Upper lobe of left lung (tissue), 6 donors: Measurements from ENCODE around the gene KMT2B. TPM values are rescaled to one million over a fixed set of nuclear protein-coding genes. Genes with fewer than 3 reads are reported as not detected.

Source experiments
- ATAC-seq, 2 donors: fragments of 200-7000 bp; cut with Tn5 transposase; one replicate each; pipeline ENCODE4 v1.9.1; 2022; ENCODE audit warnings: mild to moderate bottlenecking in 2 of 2, moderate library complexity in 2 of 2; ENCODE audit not compliant: low FRiP score in 2 of 2
- DNase-seq, 2 donors: peaks; one replicate each; pipeline ENCODE4 v3.0.0-alpha.2; 2019 to 2020
- H3K27ac ChIP-seq, 4 donors: fragments of 200-600 bp; sonication (generic); one replicate each; pipeline ENCODE4 v1.5.1; 2016 to 2019
- H3K27me3 ChIP-seq, 4 donors: fragments of 200-600 bp; sonication (generic); one replicate each; pipeline ENCODE4 v1.5.1; 2017 to 2019
- H3K36me3 ChIP-seq, 4 donors: fragments of 200-600 bp; sonication (generic); one replicate each; pipeline ENCODE4 v1.5.1; 2016 to 2019
- H3K4me1 ChIP-seq, 4 donors: fragments of 200-600 bp; sonication (generic); one replicate each; pipeline ENCODE4 v1.5.1; 2018 to 2019
- H3K4me3 ChIP-seq, 4 donors: fragments of 200-600 bp; sonication (generic); one replicate each; pipeline ENCODE4 v1.5.1; 2017 to 2019; ENCODE audit warnings: mild to moderate bottlenecking in 2 of 4, moderate library complexity in 1 of 4
- H3K9me3 ChIP-seq, 4 donors: fragments of 200-600 bp; sonication (generic); one replicate each; pipeline ENCODE4 v1.5.1; 2018 to 2019
- EP300 ChIP-seq, 4 donors: sonication (generic); formaldehyde crosslinking; IDR thresholded peaks; one replicate each; pipeline ENCODE4 v1.5.1; 2017; ENCODE audit warnings: antibody characterized with exemption in 4 of 4, control low read depth in 2 of 4
- POLR2A ChIP-seq, 4 donors: fragments of 450-650 bp; IDR thresholded peaks; one replicate each; pipeline ENCODE4 v1.5.1; 2016 to 2017; ENCODE audit warnings: antibody characterized with exemption in 4 of 4, mild to moderate bottlenecking in 2 of 4
- POLR2AphosphoS5 ChIP-seq, 2 donors: sonication (generic); formaldehyde crosslinking; IDR thresholded peaks; one replicate each; pipeline ENCODE4 v1.5.1; 2017; ENCODE audit warnings: antibody characterized with exemption in 2 of 2
- WGBS, 2 donors: methylation state at CpG; one replicate each; pipeline ENCODE4 v1.1.5; 2017 to 2018; 5-methylcytosine and 5-hydroxymethylcytosine counted together
- total RNA-seq, 6 donors: library from RNA; depleted of rRNA in 4 of 6; stranded (reverse); fragments of >200 nt in 4 of 6; gene quantifications; one replicate each; pipeline versions ENCODE4 v1.1.0 to v1.2.1, GENCODE V29; 2016 to 2021
- TF ChIP-seq, protein P1 (sequence below), 6 experiments: fragments of 450-650 bp in 4 of 6; fragments of 200-600 bp in 2 of 6; sonication (generic) in 2 of 6; IDR thresholded peaks; one replicate each; pipeline ENCODE4 v1.5.1; 2016 to 2019; ENCODE audit warnings: antibody characterized with exemption in 6 of 6
- donor health status: DM: no; HTN: no; CAD: no; lungs with moderate emphysema.
- donor health status: DM: no; HTN: yes; CAD: no; lungs with severe emphysema.

Gene KMT2B
- 10 to 100 TPM; 23.3 to 70.2 (median 37.3) TPM for total RNA-seq

GRCh38 chr19:35717665-35718344 is at the start of gene KMT2B:
Gene KMT2B (plus strand): TSS chr19:35718003. CDS start chr19:35718019, 16 bp downstream.
- TF ChIP-seq, protein P1, sequence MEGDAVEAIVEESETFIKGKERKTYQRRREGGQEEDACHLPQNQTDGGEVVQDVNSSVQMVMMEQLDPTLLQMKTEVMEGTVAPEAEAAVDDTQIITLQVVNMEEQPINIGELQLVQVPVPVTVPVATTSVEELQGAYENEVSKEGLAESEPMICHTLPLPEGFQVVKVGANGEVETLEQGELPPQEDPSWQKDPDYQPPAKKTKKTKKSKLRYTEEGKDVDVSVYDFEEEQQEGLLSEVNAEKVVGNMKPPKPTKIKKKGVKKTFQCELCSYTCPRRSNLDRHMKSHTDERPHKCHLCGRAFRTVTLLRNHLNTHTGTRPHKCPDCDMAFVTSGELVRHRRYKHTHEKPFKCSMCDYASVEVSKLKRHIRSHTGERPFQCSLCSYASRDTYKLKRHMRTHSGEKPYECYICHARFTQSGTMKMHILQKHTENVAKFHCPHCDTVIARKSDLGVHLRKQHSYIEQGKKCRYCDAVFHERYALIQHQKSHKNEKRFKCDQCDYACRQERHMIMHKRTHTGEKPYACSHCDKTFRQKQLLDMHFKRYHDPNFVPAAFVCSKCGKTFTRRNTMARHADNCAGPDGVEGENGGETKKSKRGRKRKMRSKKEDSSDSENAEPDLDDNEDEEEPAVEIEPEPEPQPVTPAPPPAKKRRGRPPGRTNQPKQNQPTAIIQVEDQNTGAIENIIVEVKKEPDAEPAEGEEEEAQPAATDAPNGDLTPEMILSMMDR (IDR thresholded peaks at IDR 0.05): no peak
- TF ChIP-seq POLR2A (IDR thresholded peaks at IDR 0.05) (no peak), EP300 (IDR thresholded peaks at IDR 0.05) (no peak), POLR2AphosphoS5 (IDR thresholded peaks at IDR 0.05) (peak; percentile 5 to 26)
- H3K36me3 ChIP-seq: peaks cover 8 to 32% (median 26%) of the 10 kb centered on the region in 4 donors
- no peaks in the 10 kb centered on the region for H3K27me3 ChIP-seq
- peak within 1 kb of the TSS; percentile 64 to 99 (median 90) for H3K4me3 ChIP-seq
- no peak for DNase-seq
- H3K9me3 ChIP-seq: no peaks in the 10 kb centered on the region
- H3K4me1 ChIP-seq: peaks cover 14 to 45% (median 28%) of the 10 kb centered on the region in 4 donors
- ATAC-seq: peak in 1 of 2 donors; percentile 84
- WGBS, 2 donors: 0% methylated on average over 25 of the region's 109 CpGs; no CpG with 5 or more reads in 1 of the 2 donors
- H3K27ac ChIP-seq: peak within 1 kb of the TSS; percentile 88 to 97 (median 92)

GRCh38 chr19:35669566-35669965 is 48.2 kb upstream of the KMT2B start:
- H3K27me3 ChIP-seq: peaks cover 0 to 11% (median 4%) of the 10 kb centered on the region in 4 donors
- no peak overlapping the region for H3K27ac ChIP-seq
- H3K36me3 ChIP-seq: peaks cover 0 to 12% (median 0%) of the 10 kb centered on the region in 4 donors
- no peak overlapping the region for H3K4me3 ChIP-seq
- TF ChIP-seq, protein P1 (IDR thresholded peaks at IDR 0.05): no peak
- TF ChIP-seq POLR2A (IDR thresholded peaks at IDR 0.05) (no peak), EP300 (IDR thresholded peaks at IDR 0.05) (no peak), POLR2AphosphoS5 (IDR thresholded peaks at IDR 0.05) (no peak)
- 80 to 86% methylated on average over 4 to 6 of the region's 6 CpGs for WGBS, 2 donors
- ATAC-seq (no peak), DNase-seq (no peak)
- H3K9me3 ChIP-seq: no peaks in the 10 kb centered on the region
- H3K4me1 ChIP-seq: peaks cover 6 to 9% (median 6%) of the 10 kb centered on the region in 4 donors

DNA sequence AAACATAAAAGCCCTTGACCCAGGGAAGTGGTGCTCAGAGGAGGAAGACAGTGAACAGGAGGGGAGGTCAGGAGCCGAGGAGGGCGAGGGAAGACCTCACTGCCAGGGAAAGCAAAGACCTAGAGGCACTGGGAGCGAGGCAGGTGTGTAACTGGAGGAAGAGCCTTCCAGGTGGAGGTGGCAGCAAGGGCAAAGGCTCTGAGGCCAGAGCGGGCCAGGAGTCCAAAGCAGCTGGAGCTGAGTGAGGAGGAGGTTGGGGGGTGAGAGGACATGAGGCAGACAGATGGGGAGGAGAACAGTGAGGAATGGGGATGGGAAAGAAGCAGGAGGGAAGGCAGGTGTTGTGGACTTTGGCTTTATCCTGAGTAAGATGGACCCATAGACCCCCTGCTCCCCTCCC is 47.8 kb upstream of the KMT2B start:
- H3K27me3 ChIP-seq: peaks cover 0 to 11% (median 4%) of the 10 kb centered on the region in 4 donors
- TF ChIP-seq, protein P1 (IDR thresholded peaks at IDR 0.05): no peak
- no peak for TF ChIP-seq POLR2AphosphoS5 (IDR thresholded peaks at IDR 0.05)
- TF ChIP-seq EP300 (IDR thresholded peaks at IDR 0.05): no peak
- no peak for TF ChIP-seq POLR2A (IDR thresholded peaks at IDR 0.05)

DNA sequence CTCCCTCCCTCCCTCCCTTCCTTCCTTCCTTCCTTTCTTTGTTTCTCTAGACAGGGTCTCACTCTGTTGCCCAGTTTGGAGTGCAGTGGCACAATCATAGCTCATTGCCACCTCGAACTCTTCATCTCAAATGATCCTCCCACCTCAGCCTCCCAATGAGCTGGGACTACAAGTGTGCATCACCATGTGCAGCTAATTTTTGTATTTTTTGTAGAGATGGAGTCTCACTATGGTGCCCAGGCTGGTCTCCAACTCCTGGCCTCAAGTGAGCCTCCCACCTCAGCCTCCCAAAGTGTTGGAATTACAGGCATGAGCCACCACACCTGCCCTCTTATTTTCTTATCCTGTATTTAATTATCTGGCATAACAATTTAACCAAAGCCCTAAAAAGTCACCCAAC is 47.1 kb upstream of the KMT2B start:
- TF ChIP-seq EP300 (IDR thresholded peaks at IDR 0.05) (no peak), POLR2A (IDR thresholded peaks at IDR 0.05) (no peak), POLR2AphosphoS5 (IDR thresholded peaks at IDR 0.05) (no peak)
- TF ChIP-seq, protein P1 (IDR thresholded peaks at IDR 0.05): no peak
- Histone ChIP-seq H3K27me3 (peaks cover 0 to 11% (median 4%) of the 10 kb centered on the region in 4 donors), H3K27ac (no peak overlapping the region), H3K4me3 (no peak overlapping the region), H3K36me3 (peaks cover 0 to 2% (median 0%) of the 10 kb centered on the region in 4 donors), H3K4me1 (peaks cover 6 to 9% (median 6%) of the 10 kb centered on the region in 4 donors), H3K9me3 (no peaks in the 10 kb centered on the region)
- ATAC-seq (no peak), DNase-seq (no peak)
- WGBS, 2 donors: 88 to 100% methylated on average over 1 of the region's 1 CpG

More for the DNA sequence above, 47.8 kb upstream of the KMT2B start:
- Histone ChIP-seq H3K4me3 (no peak overlapping the region), H3K4me1 (peaks cover 6 to 9% (median 6%) of the 10 kb centered on the region in 4 donors), H3K27ac (no peak overlapping the region), H3K9me3 (no peaks in the 10 kb centered on the region), H3K36me3 (peaks cover 0 to 9% (median 0%) of the 10 kb centered on the region in 4 donors)
- DNase-seq (no peak), ATAC-seq (no peak)
- WGBS, 2 donors: 46 to 52% methylated on average over 4 of the region's 4 CpGs
